Heart left ventricle (tissue), 16 donors: Measurements from ENCODE around the gene CDON. TPM values are rescaled to one million over a fixed set of nuclear protein-coding genes. Genes with fewer than 3 reads are reported as not detected.

Experiments
- ATAC-seq, 4 donors: fragments of 200-7000 bp; cut with Tn5 transposase; one replicate each; pipeline ENCODE4 v1.9.1; 2020 to 2022; ENCODE audit warnings: moderate library complexity in 4 of 4, mild to moderate bottlenecking in 3 of 4, moderate number of reproducible peaks in 1 of 4
- DNase-seq, 5 donors: peaks; one replicate each; pipeline ENCODE4 v3.0.0-alpha.2; 2020
- H3K27ac ChIP-seq, 12 donors: fragments of 200-600 bp; sonication (generic) in 4 of 12; one replicate each; pipeline versions ENCODE4 v1.5.0 to v1.8.0; 2016 to 2022; ENCODE audit warnings: mild to moderate bottlenecking in 2 of 12
- H3K27me3 ChIP-seq, 9 donors: fragments of 200-600 bp; sonication (generic) in 2 of 9; one replicate each; pipeline versions ENCODE4 v1.5.1 to v1.8.0; 2016 to 2022; ENCODE audit warnings: mild to moderate bottlenecking in 3 of 9
- H3K36me3 ChIP-seq, 9 donors: fragments of 200-600 bp; sonication (generic) in 2 of 9; one replicate each; pipeline versions ENCODE4 v1.5.0 to v1.8.0; 2018 to 2022; ENCODE audit warnings: mild to moderate bottlenecking in 2 of 9
- H3K4me1 ChIP-seq, 12 donors: fragments of 200-600 bp; sonication (generic) in 4 of 12; one replicate each; pipeline versions ENCODE4 v1.5.0 to v1.8.0; 2016 to 2022; ENCODE audit warnings: mild to moderate bottlenecking in 3 of 12
- H3K4me3 ChIP-seq, 12 donors: fragments of 200-600 bp; sonication (generic) in 4 of 12; one replicate each; pipeline versions ENCODE4 v1.5.0 to v1.8.0; 2017 to 2022; ENCODE audit warnings: mild to moderate bottlenecking in 9 of 12, moderate library complexity in 4 of 12
- H3K9me3 ChIP-seq, 12 donors: fragments of 200-600 bp; sonication (generic) in 4 of 12; one replicate each; pipeline versions ENCODE4 v1.5.0 to v1.8.0; 2016 to 2022; ENCODE audit warnings: mild to moderate bottlenecking in 1 of 12
- CTCF ChIP-seq, 12 donors: fragments of 200-600 bp; sonication (generic) in 4 of 12; IDR thresholded peaks; one replicate each; pipeline versions ENCODE4 v1.5.0 to v1.8.0; 2018 to 2022; ENCODE audit warnings: antibody characterized with exemption in 12 of 12, mild to moderate bottlenecking in 5 of 12
- POLR2A ChIP-seq, 2 donors: fragments of 450-650 bp; IDR thresholded peaks; one replicate each; pipeline ENCODE4 v1.6.1; 2017; ENCODE audit warnings: antibody characterized with exemption in 2 of 2, mild to moderate bottlenecking in 2 of 2, moderate library complexity in 2 of 2
- WGBS, 4 donors: extraction: QIAGEN DNeasy Blood & Tissue Kit in 2 of 4; methylation state at CpG; one replicate each; pipeline versions ENCODE4 v1.1.5 to v1.1.7; 2013 to 2018; 5-methylcytosine and 5-hydroxymethylcytosine counted together
- intact Hi-C, 10 donors: fragments of 100-400 bp; cut with DNase I; formaldehyde crosslinking; loops; one replicate each; pipeline versions ENCODE4 v1.11.1 to v1.14.2; 2022
- polyA plus RNA-seq, 2 donors: library from polyadenylated mRNA; stranded (reverse); fragments of 200-250 nt; gene quantifications; one replicate each; pipeline ENCODE4 v1.2.3, GENCODE V29; 2013
- total RNA-seq, 9 donors: library from RNA; depleted of rRNA in 2 of 9; stranded (reverse); fragments of >200 nt in 2 of 9; fragmentation: NEBNext Ultra II Directional in 3 of 9; extraction: Animal tissue kit (Norgen Biotek cat#: 25700) in 3 of 9; gene quantifications; one replicate each; pipeline versions ENCODE4 v1.1.0 to v1.2.4, GENCODE V29; 2016 to 2023
- donor health status: ischemic (EF 13 %, LVEDD 7.1; RV severe dilation, severe dysfunction).
- donor health status: healthy with polysubstance abuse.
- donor health status: DM: no; HTN: yes; CAD: no.
- donor health status: DM: no; HTN: no; CAD: no.
- donor health status: ischemic (EF 25% LVEDD 6.9; RV normal size, moderate dysfunction).
- donor health status: ischemic (EF 25% LVEDD 5.7; RV mildly dilated, moderate dysfunction).
- donor health status: healthy.
- donor health status: DM: yes; HTN: yes; CAD: no.
- donor health status: ischemic (EF 35%, LVEDD 5.7; RV mildly dilated, moderate dysfunction).
- donor health status: nonischemic (EF 11% LVEDD 7.7; RV severe dilation, severe dysfunction).
- donor health status: DM: yes; HTN: yes; CAD: no.
- donor health status: PGD.
- donor health status: ischemic (EF 29% LVEDD 5.4; RV normal size, mild dysfunction).
- donor health status: nonischemic (EF 23%, LVEDD 6.1; RV moderate dilation, normal function).

The CDON gene
- total and polyA plus RNA-seq, 11 donors, result 1.2 to 51.5 (median 7.3) TPM

GRCh38 chr11:126080161-126080941 lies 17.7 kb upstream of the CDON start:
- peaks cover 0 to 10% (median 0%) of the 10 kb centered on the region in 12 donors for H3K4me1 ChIP-seq
- ATAC-seq (peak in 3 of 4 donors; percentile 23 to 27 (median 26)), DNase-seq (no peak)
- no peak overlapping the region for H3K4me3 ChIP-seq
- no peaks in the 10 kb centered on the region for H3K36me3 ChIP-seq
- WGBS, 4 donors, result 73 to 80% (median 79%) methylated on average over 8 of the region's 8 CpGs
- H3K9me3 ChIP-seq, result no peaks in the 10 kb centered on the region
- peak overlapping the region in 1 of 12 donors; percentile 55 for H3K27ac ChIP-seq
- no peak for TF ChIP-seq POLR2A (IDR thresholded peaks at IDR 0.05)
- no peak for TF ChIP-seq CTCF (IDR thresholded peaks at IDR 0.05)
- H3K27me3 ChIP-seq, result peaks cover 0 to 3% (median 0%) of the 10 kb centered on the region in 9 donors
- intact Hi-C loops, result no loop called here

- intact Hi-C loops, result no loop called here
- peaks cover 0 to 10% (median 0%) of the 10 kb centered on the region in 12 donors for H3K4me1 ChIP-seq
- TF ChIP-seq CTCF (IDR thresholded peaks at IDR 0.05) (no peak), POLR2A (IDR thresholded peaks at IDR 0.05) (no peak)
- ATAC-seq (no peak), DNase-seq (no peak)
- H3K27ac ChIP-seq, result peak overlapping the region in 1 of 12 donors; percentile 55
- no peaks in the 10 kb centered on the region for H3K36me3 ChIP-seq
- 40 to 50% (median 47%) methylated on average over 6 of the region's 6 CpGs for WGBS, 4 donors
- H3K4me3 ChIP-seq, result no peak overlapping the region
- H3K27me3 ChIP-seq, result peaks cover 0 to 7% (median 0%) of the 10 kb centered on the region in 9 donors
- H3K9me3 ChIP-seq, result no peaks in the 10 kb centered on the region
These were observed 17.0 kb upstream of the CDON start for GRCh38 chr11:126079621-126080124.

GRCh38 chr11:126076641-126077040 lies 14.0 kb upstream of the CDON start:
- no peak overlapping the region for H3K27ac ChIP-seq
- intact Hi-C loops, result no loop called here
- peaks cover 0 to 10% (median 0%) of the 10 kb centered on the region in 12 donors for H3K4me1 ChIP-seq
- DNase-seq (no peak), ATAC-seq (no peak)
- H3K27me3 ChIP-seq, result peaks cover 0 to 3% (median 0%) of the 10 kb centered on the region in 9 donors
- no peak for TF ChIP-seq POLR2A (IDR thresholded peaks at IDR 0.05)
- TF ChIP-seq CTCF (IDR thresholded peaks at IDR 0.05), result no peak
- WGBS, 4 donors, result 70 to 85% (median 78%) methylated on average over 1 of the region's 1 CpG
- H3K36me3 ChIP-seq, result no peaks in the 10 kb centered on the region
- no peak overlapping the region for H3K4me3 ChIP-seq
- H3K9me3 ChIP-seq, result no peaks in the 10 kb centered on the region

GRCh38 chr11:126072801-126073594 lies 10.3 kb upstream of the CDON start:
- peaks cover 0 to 3% (median 0%) of the 10 kb centered on the region in 9 donors for H3K27me3 ChIP-seq
- H3K4me1 ChIP-seq, result no peaks in the 10 kb centered on the region
- intact Hi-C loops, result no loop called here
- H3K9me3 ChIP-seq, result no peaks in the 10 kb centered on the region
- H3K4me3 ChIP-seq, result no peak overlapping the region
- WGBS, 4 donors, result 69 to 71% (median 70%) methylated on average over 9 of the region's 9 CpGs
- H3K36me3 ChIP-seq, result no peaks in the 10 kb centered on the region
- DNase-seq, result no peak
- no peak for TF ChIP-seq CTCF (IDR thresholded peaks at IDR 0.05)
- TF ChIP-seq POLR2A (IDR thresholded peaks at IDR 0.05), result no peak
- no peak for ATAC-seq
- H3K27ac ChIP-seq, result no peak overlapping the region
